KBM-7 (cell line): ENCODE results near the gene CD274.

Source experiments
- DNase-seq: peaks from one replicate; pipeline ENCODE4 v3.0.0-alpha.2; 2015
- in situ Hi-C: fragments of 300-500 bp; cut with MboI; formaldehyde crosslinking; loops from 2 replicates; pipeline ENCODE4 v1.14.3; 2020; ENCODE audit warnings: low sequenced_read_pairs, low pct_unique_long_range_greater_than_20kb, mixed read lengths

Gene CD274

DNA sequence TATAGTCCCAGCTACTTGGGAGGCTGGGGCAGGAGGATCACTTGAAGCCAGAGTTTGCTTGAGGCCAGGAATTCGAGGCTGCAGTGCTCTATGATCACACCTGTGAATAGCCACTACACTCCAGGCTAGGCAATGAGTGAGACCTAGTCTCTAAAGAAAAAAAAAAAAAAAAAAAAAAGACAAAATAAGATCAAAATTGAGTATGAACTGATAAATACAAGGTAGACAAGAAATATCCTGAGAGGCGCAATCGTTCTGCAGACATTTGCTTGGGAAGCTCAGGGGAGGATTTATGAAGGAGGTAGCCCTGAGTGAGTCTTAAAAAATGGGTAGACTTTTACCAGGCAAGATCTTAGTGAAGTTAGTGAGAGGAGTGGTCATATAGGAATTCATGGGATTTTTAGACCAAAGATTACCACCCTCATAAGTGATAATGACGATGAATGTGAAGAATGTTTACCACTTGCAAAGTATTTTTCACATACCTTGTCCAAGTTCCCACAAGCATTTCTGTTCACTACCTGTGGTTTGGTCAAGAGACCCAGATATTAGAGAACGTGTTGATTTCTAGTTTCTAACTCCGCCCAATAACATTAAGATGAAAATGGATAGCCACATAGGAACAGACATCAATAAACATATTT, 64.4 kb downstream of the CD274 start:
- in situ Hi-C loops, result no loop called here
- DNase-seq, result no peak

DNA sequence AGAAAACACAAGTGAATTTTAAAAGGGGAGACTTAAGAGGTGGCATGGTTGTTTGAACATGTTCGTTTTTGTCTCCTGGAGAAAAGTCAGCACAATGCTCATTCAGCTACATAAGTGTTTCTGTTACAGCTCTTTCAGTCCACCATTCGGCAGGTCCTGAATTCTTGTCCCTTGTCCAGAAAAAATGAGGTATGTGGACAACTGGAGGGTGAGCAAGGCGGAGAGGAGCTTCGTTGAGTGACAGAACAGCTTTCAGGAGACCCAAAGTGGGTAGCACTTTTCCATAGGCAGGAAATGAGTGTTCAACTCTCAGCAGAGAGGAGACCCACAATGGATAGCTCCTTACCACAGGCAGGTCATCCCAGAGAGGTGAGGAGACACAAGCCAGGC, 64.9 kb downstream of the CD274 start:
- in situ Hi-C loops, result no loop called here
- no peak for DNase-seq

DNA sequence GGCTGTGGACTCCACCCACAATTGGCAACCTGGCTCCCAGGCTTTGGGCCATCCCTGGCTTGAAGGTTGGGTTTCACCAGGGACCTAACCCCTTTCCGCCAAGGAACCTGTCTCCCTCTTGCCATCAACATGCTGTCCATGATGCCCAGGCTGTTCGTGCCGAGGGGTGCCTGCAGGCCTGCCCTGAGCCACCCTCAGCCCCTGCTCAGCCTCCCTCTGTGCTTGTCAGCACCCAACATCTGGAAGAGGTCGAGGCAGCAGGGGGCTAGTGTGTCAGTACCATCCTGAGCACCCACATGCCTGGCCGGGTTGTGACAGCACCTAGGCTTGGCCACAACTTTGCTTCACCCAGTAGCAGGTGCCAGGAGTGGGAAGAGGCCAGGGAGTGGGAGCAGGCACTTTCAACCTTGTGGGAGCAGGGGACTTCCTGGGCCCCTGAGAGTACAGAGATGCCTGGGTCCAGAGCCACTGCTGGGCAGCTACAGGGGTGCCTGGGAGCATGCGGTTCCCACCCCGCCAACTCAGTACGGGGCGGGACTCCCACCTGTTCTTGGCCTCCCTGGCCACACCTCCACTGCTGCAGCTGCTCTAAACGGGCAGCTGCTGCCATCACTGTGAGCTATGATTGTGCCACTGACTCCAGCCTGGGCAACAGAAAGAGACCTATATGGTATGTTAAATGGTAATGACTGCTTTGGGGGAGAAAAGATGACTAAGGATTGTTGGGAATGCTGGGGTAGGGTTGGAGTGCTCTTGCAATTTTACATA, 66.3 kb downstream of the CD274 start:
- in situ Hi-C loops, result no loop called here
- no peak for DNase-seq

DNA sequence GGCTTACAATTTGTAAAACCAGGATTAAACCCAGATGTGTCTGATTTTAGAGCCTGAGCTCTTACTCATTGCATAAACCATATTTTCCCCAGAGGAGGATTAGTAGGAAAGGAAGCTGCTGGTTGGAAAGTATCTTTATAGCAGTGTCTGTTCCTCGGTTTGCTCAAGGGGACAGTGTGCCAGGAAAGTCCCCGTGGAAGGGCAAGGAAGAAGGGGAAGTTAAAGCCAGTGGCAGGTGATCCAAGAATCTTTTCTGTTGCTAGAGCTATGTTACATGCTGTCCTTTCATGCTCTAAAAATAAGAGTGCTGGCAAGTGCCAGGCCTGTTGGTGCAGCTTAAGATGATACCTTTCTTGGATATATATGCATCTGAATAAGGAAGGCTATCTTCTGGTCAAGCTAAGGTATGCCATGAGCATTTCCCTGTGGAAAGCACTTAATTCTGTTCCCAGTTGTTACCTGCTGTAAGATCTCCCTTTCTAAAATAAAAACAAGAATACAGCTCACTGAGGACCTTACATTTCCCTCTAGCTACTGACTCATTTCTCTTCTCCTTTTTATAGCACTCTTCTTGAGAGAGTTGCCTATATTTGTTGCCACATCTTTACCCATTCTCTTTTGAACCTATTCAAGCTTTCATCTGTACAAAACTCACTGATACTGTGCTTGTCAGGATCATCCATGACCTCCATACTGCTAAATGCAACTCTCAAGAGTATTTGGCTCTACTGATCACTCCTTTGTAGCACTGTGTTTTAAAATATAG, 68.0 kb downstream of the CD274 start:
- no peak for DNase-seq
- in situ Hi-C loops, result no loop called here

DNA sequence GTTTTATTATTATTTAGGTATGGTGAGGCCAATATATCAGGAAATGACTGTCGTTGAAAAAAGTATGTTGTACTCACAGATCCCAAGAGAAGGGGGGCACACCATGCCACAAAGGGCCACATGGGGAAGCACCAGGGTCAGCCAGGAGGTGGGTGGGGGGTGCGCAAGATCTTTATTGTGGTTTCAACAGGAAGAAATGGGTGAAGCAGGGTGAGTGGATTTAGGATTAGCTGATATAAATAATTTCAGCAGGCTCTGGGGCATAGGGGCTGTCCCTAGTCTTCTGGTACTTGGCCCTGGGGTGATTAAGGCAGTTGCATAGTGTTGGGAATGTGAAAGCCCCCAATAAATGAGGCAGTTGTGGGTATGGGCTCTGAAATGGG, 68.6 kb downstream of the CD274 start:
- in situ Hi-C loops, result no loop called here
- DNase-seq, result no peak
